Activated CD8-positive, alpha-beta memory T cell treated with anti-CD3 and anti-CD28 coated beads for 36 hours (primary cell): ENCODE results near the gene PPP2R2D. TPM values are rescaled to one million over a fixed set of nuclear protein-coding genes. Genes with fewer than 3 reads are reported as not detected.

ENCODE experiments used
- CTCF ChIA-PET: fragments of 350-600 bp; sonication (Branson Sonifier 250); formaldehyde crosslinking; loops from one replicate; lab custom pipeline; 2021; ENCODE audit warnings: antibody characterized with exemption; lab: Charles Lee
- POLR2A ChIA-PET: fragments of 350-600 bp; sonication (Branson Sonifier 250); formaldehyde crosslinking; loops from one replicate; lab custom pipeline; 2021; ENCODE audit warnings: antibody characterized with exemption; lab: Charles Lee
- total RNA-seq, 2 experiments: library from RNA; stranded (reverse); gene quantifications; one replicate each; pipeline ENCODE4 v1.2.3, GENCODE V29; 2021

Gene PPP2R2D
- total RNA-seq, 2 experiments from 2014 or later: 23.8 to 24.9 TPM

- ChIA-PET POLR2A (no interaction called here), CTCF (no interaction called here)
Observed at GRCh38 chr10:131955591-131956340, 55.0 kb downstream of the PPP2R2D start.

- CTCF ChIA-PET: no interaction called here
- POLR2A ChIA-PET: no interaction called here
Observed at GRCh38 chr10:131959841-131960240, 59.0 kb downstream of the PPP2R2D start.

- POLR2A ChIA-PET: no interaction called here
- CTCF ChIA-PET: interaction anchor here (0.8 kb wide), 1 partner anchor 75 kb away, joined by 3 read pairs; no protein-coding TSS in a partner anchor
Observed at GRCh38 chr10:131960631-131961046, 59.8 kb downstream of the PPP2R2D start.

GRCh38 chr10:131961047-131961776 is 60.4 kb downstream of the PPP2R2D start:
- CTCF ChIA-PET: interaction anchor here (0.8 kb wide), 1 partner anchor 75 kb away, joined by 3 read pairs; no protein-coding TSS in a partner anchor
- POLR2A ChIA-PET: no interaction called here

GRCh38 chr10:131961777-131962662 is 61.2 kb downstream of the PPP2R2D start:
- ChIA-PET CTCF (no interaction called here), POLR2A (interaction anchor here (1.0 kb wide), 1 partner anchor 16 kb away, joined by 3 read pairs; no protein-coding TSS in a partner anchor)

- ChIA-PET POLR2A (no interaction called here), CTCF (no interaction called here)
Observed at GRCh38 chr10:131963350-131963749, 62.5 kb downstream of the PPP2R2D start.

GRCh38 chr10:131963811-131964210 is 63.0 kb downstream of the PPP2R2D start:
- ChIA-PET CTCF (no interaction called here), POLR2A (no interaction called here)

- ChIA-PET POLR2A (interaction anchor here (1.2 kb wide), 1 partner anchor 17 kb away, joined by 5 read pairs; no protein-coding TSS in a partner anchor), CTCF (interaction anchor here (0.6 to 0.7 kb wide), 3 partner anchors 17 to 181 kb away, joined by 3 read pairs; no protein-coding TSS in a partner anchor)
Observed at GRCh38 chr10:131964298-131964697, 63.5 kb downstream of the PPP2R2D start.

- POLR2A ChIA-PET: no interaction called here
- CTCF ChIA-PET: no interaction called here
Observed at GRCh38 chr10:131968949-131969348, 68.1 kb downstream of the PPP2R2D start.

GRCh38 chr10:131970946-131971345 is 70.1 kb downstream of the PPP2R2D start:
- ChIA-PET POLR2A (interaction anchor here (0.6 kb wide), 1 partner anchor 10 kb away, joined by 3 read pairs; no protein-coding TSS in a partner anchor), CTCF (no interaction called here)

GRCh38 chr10:131971591-131971990 is 70.8 kb downstream of the PPP2R2D start:
- ChIA-PET POLR2A (interaction anchor here (2.4 kb wide), 1 partner anchor 10 kb away, joined by 12 read pairs; the partner anchor contains the start of gene BNIP3), CTCF (interaction anchor here (1.6 kb wide), 1 partner anchor 52 kb away, joined by 5 read pairs; no protein-coding TSS in a partner anchor)

GRCh38 chr10:131972474-131973071 is 71.8 kb downstream of the PPP2R2D start:
- ChIA-PET CTCF (interaction anchor here (1.1 to 1.6 kb wide), 3 partner anchors 51 to 72 kb away, joined by 3 to 5 read pairs (median 3); partner anchors contain the start of gene PPP2R2D), POLR2A (interaction anchor here (2.4 kb wide), 1 partner anchor 9 kb away, joined by 12 read pairs; the partner anchor contains the start of gene BNIP3)

GRCh38 chr10:131973160-131973951 is 72.5 kb downstream of the PPP2R2D start:
- CTCF ChIA-PET: interaction anchor here (0.9 to 1.6 kb wide), 4 partner anchors 50 to 73 kb away, joined by 3 to 5 read pairs (median 3); partner anchors contain the start of gene PPP2R2D
- POLR2A ChIA-PET: interaction anchor here (2.4 kb wide), 1 partner anchor 8 kb away, joined by 12 read pairs; the partner anchor contains the start of gene BNIP3

GRCh38 chr10:131974034-131974817 is 73.4 kb downstream of the PPP2R2D start:
- ChIA-PET POLR2A (no interaction called here), CTCF (interaction anchor here (0.9 kb wide), 1 partner anchor 74 kb away, joined by 3 read pairs; no protein-coding TSS in a partner anchor)

GRCh38 chr10:131975003-131975402 is 74.2 kb downstream of the PPP2R2D start:
- ChIA-PET CTCF (no interaction called here), POLR2A (no interaction called here)

- ChIA-PET CTCF (no interaction called here), POLR2A (no interaction called here)
Observed at GRCh38 chr10:131975796-131976195, 75.0 kb downstream of the PPP2R2D start.
